Panc1 (cell line): ENCODE data around the gene BAIAP3.
A peak's percentile ranks its signal among the peaks of the same experiment; 100 is the strongest.

Source experiments
- CTCF ChIP-seq: fragments of 450-650 bp; IDR thresholded peaks from 2 replicates; pipeline ENCODE4 v1.5.1; 2017; ENCODE audit warnings: mild to moderate bottlenecking
- POLR2AphosphoS5 ChIP-seq: IDR thresholded peaks from 2 replicates; pipeline ENCODE4 v1.6.1; 2012; ENCODE audit warnings: mild to moderate bottlenecking, low read depth, low read length, moderate library complexity
- REST ChIP-seq, 2 experiments: IDR thresholded peaks; 2 replicates each; pipeline ENCODE4 v1.6.1; 2011 to 2012; ENCODE audit warnings: low read depth in 2 of 2, control low read depth in 1 of 2, low read length in 1 of 2, mild to moderate bottlenecking in 1 of 2, moderate library complexity in 1 of 2; ENCODE audit not compliant: insufficient read depth in 1 of 2
- SIN3A ChIP-seq: IDR thresholded peaks from 2 replicates; pipeline ENCODE4 v1.6.1; 2012; ENCODE audit warnings: low read depth, mild to moderate bottlenecking, low read length, moderate library complexity, borderline replicate concordance; ENCODE audit not compliant: insufficient read depth
- TCF7L2 ChIP-seq: IDR thresholded peaks from 2 replicates; pipeline ENCODE4 v1.6.1; 2011; ENCODE audit warnings: mild to moderate bottlenecking, low read depth, low read length, inconsistent platforms

- no peak for TF ChIP-seq CTCF
- TF ChIP-seq REST (IDR thresholded peaks at IDR 0.05; ENCODE audit: insufficient read depth in 1 of 2, low read depth in 2 of 2, low read length in 1 of 2), result no peak
- no peak for TF ChIP-seq SIN3A
- peak; percentile 45; the same call in 1 of the 2 replicates for TF ChIP-seq POLR2AphosphoS5
- TF ChIP-seq TCF7L2, result no peak
These were observed 7.6 kb upstream of the BAIAP3 start for GRCh38 chr16:1325673-1326371.
